Fibroblast of skin of scalp (primary cell): ENCODE data around the gene IGSF3.
"Not testable (repeated sequence)": the region's sequence is repeated elsewhere in the genome, so short reads cannot be mapped to it uniquely, and the experiment has no call there.

Experiments
- DNase-seq: peaks from one replicate; pipeline ENCODE4 v3.0.0-alpha.2; 2013

The IGSF3 gene

GRCh38 chr1:116658645-116659044 is 8.9 kb downstream of the IGSF3 start:
- DNase-seq: not testable (repeated sequence)

DNA sequence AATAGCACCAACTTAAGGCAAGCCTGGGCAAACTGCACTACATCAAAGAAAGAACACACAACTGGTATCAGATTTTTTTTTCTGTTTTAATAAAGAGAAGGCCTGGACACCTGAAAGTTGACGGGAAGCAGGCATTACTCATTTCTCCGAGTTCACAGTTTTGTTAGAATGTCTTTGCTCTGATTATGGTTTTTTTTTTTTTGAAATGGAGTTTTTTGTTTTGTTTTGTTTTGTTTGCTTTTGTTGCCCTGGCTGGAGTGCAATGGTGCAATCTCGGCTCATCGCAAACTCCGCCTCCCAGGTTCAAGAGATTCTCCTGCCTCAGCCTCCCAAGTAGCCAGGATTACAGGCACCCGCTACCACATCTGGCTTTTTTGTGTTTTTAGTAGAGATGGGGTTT is 9.7 kb downstream of the IGSF3 start:
- DNase-seq: not testable (repeated sequence)

GRCh38 chr1:116654351-116654750 is 13.2 kb downstream of the IGSF3 start:
- no peak for DNase-seq

- DNase-seq: not testable (repeated sequence)
These were observed 14.9 kb downstream of the IGSF3 start for GRCh38 chr1:116652598-116652997.

GRCh38 chr1:116650781-116651180 is 16.8 kb downstream of the IGSF3 start:
- DNase-seq: not testable (repeated sequence)

- DNase-seq: not testable (repeated sequence)
These were observed 18.5 kb downstream of the IGSF3 start for GRCh38 chr1:116649041-116649440.

DNA sequence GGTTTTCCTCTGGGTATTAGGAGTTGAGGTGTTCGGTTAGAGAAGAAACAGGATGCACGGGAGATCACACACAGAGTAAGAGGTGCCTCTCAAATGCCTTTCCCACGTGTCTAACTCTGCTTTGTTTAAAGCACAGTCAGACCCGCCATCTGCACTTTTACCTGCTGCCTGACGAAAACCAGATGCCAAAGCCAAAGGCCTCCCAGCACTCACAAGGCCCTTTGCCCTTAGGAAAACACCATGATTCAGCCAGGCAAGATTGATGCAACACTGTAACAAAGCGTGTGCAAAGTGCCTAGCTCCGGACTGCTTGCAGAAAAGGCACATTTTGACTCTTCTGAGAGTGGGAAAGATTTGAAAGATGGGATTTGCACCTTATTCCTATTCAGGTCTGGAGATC is 19.2 kb downstream of the IGSF3 start:
- DNase-seq: not testable (repeated sequence)

DNA sequence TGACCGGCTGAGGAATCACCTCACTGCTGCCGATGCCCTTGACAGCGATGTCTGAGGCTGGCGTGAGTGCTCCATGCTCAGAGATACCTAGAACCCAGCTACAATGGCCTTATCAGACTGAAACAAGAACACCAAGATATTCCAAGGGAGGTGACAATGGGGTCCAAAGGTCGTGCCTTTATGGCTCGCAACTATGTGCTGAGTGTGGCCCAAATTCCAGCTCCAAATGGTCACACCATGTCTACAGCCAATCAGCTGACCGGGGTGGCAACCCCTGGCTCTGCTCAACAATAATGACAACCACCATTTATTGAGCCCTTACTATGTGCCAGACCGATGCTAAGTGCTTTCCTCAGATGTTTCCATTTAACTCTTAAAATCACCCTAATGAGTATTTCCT is 20.3 kb downstream of the IGSF3 start:
- not testable (repeated sequence) for DNase-seq

DNA sequence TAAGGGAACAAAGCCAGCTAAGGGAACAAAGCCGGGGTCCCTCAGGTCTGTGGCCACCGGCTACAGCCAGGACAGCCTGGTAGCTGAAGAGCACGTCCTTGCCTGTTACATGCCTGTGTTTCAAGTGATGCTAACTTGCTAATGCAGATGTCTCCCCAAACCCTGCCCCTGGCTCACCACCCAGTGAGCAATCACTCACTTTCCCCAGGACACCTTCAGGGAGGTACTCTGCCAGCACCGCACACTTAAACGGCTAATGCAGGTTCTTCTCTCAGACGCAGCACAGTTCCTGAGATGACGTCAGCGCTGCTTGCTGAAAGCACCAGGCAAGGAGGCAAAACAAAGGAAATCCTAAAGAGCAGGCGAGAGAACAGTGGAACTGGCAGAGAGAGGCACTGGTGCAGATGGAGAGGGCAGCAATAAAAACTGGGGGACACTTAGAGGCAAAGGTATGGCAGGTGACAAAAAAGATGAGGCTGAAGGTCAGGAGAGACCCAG is 20.8 kb downstream of the IGSF3 start:
- DNase-seq: not testable (repeated sequence)

DNA sequence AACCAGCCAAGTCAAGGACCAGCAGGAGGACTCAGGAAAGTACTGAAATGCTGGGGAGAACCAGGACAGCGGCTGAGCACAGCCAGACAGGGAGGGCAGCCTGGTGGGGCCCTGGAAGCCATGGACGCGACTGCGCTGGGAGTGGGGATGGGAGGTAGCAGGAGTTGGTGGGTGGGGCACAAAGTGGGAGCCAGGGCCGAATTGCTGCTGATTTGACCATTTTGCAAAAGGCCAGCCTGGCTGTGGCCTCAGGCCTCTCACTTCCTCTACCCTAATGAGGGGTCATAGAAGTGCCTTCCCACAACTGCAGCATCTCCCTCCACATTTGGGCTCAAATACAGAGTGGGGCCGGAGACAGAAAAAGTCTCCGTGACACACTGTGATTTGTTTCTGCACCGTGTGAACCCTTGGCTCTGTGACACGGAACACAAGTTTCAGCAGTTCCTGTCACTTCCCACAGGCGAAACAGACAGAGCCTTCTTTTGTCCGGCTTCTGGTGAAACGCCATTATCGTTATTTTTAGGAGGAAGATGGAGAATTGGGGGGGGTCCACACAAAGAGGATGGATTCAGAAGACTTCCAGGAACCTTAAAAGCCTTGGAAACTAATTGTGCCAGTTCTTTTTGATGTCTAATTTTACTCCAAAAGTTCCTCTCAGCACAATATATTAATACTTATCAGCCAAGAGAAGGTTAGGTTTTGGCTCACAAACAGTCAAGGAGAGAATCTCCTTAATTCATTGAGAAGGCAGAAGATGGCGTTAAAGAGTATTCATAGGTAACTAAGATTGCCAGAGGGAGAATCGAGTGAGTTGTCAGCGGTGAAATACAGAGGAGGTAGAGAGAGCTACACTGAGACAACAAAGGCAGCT is 21.5 kb downstream of the IGSF3 start:
- DNase-seq: not testable (repeated sequence)

GRCh38 chr1:116644993-116645392 is 22.5 kb downstream of the IGSF3 start:
- not testable (repeated sequence) for DNase-seq

- not testable (repeated sequence) for DNase-seq
These were observed 23.4 kb downstream of the IGSF3 start for GRCh38 chr1:116644096-116644495.

DNA sequence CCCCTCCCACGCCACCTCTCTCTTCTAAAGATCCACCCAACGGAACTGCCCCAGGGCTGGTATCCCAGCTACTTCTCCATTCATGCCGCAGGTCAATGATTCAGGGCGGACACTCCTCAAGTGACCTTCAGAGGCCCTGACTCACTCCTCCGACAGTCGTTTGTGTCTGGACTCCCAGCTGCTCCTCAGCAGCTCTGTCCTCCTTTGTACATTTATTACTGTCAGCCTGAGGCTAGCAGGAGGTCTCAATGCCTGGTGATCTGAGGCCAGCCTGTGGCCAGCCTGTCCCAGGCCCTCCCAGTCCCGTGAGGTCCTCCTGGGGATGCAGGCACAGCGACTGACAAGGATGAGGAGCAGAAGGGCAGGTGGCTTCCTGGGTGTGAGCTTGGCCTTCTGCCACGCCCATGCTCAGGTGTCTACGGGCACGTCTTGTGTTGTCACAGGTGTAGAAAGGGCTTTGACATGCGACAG is 24.2 kb downstream of the IGSF3 start:
- DNase-seq: not testable (repeated sequence)

- not testable (repeated sequence) for DNase-seq
These were observed 24.9 kb downstream of the IGSF3 start for GRCh38 chr1:116642311-116643280.

DNA sequence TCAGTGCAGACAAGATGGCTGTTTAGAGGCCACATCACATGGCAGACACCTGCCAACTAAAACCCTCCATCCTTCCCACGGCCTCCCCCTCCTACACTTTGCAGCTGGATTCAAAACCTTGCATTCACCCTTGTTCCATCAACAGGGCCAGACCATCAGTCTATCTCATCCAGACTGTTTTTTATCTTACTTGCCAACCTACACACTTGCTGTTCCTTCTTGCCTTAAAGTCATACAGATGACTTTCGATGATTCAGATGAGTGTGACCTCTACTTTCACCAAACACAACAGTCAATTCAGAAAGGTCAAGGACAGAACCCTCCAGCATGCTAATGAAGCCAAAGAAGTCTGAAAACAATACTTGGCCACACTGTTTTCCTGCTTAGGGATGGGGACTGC is 29.9 kb downstream of the IGSF3 start:
- DNase-seq: not testable (repeated sequence)

DNA sequence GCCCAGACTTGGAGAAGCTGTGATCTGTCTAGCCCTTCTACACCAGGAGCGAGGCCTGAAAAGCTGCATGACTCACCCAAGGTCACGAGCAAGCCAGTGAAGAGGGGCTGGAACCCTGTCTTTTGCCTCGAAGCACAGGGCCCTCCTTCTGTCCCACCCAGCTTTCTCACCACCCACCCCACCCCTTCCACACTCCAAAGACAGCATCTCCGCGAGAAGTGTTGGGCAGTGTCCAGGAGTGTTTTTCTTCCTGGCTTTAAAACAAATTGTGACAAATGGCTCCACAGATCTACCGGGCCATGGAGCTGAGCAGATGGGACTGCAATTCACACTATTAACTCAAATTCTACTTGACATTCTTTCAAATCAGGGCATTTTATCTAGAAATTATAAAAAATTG is 30.9 kb downstream of the IGSF3 start:
- DNase-seq: not testable (repeated sequence)

- not testable (repeated sequence) for DNase-seq
These were observed 33.1 kb downstream of the IGSF3 start for GRCh38 chr1:116634386-116634785.

GRCh38 chr1:116631996-116632925 is 35.3 kb downstream of the IGSF3 start:
- DNase-seq: not testable (repeated sequence)

DNA sequence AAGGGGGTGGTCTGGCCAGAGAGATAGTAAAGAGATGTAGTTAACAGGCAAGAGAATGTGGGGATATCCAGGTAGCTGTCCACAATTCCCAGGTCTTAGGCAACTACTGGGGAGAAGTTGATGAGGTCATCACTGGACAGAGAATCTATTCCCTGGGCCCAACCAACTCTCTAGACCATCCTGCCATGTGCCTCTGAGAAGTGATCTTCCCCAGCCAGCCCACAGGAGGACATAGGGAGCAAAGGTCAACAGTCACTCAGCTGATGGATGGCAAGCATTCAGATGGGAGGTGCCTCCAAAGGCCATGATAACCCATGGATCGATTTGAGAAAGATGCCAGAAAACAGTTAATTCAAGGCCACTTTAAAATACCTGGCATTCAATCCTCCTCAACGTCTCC is 36.0 kb downstream of the IGSF3 start:
- not testable (repeated sequence) for DNase-seq

GRCh38 chr1:116630057-116630456 is 37.5 kb downstream of the IGSF3 start:
- DNase-seq: not testable (repeated sequence)

GRCh38 chr1:116629441-116629840 is 38.1 kb downstream of the IGSF3 start:
- not testable (repeated sequence) for DNase-seq

DNA sequence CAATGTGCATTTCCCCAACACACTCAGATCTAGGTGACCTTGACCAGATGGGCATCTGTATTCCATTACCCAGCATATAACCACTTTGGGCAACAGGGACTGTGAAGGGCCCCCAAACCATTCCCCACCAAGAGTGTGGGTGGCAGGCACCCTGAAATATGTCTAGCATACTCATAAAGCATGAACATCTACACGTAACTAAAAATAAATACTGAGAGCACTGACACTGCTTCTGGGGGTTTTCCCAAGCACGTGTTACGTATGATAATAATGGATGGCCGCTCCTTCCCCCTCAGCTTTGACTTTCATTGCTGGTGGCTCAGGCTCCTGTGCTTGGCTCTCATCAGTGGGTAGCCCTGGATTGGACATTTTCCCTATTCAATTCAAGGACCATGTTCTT is 39.1 kb downstream of the IGSF3 start:
- no peak for DNase-seq
